G401.6 (cell line): ENCODE measurements around the gene EZR.
"Not testable (repeated sequence)": the region's sequence is repeated elsewhere in the genome, so short reads cannot be mapped to it uniquely, and the experiment has no call there.

Experiments used
- FAIRE-seq: peaks from 2 replicates; lab custom pipeline; 2012; peaks lifted over from hg19 to GRCh38; lab: Jason Lieb, UNC

Gene EZR

GRCh38 chr6:158797331-158798310 lies 21.5 kb downstream of the EZR start:
- no peak for FAIRE-seq

GRCh38 chr6:158796353-158796752 lies 22.8 kb downstream of the EZR start:
- FAIRE-seq = no peak

GRCh38 chr6:158795516-158795915 lies 23.7 kb downstream of the EZR start:
- no peak for FAIRE-seq

GRCh38 chr6:158793432-158793831 lies 25.7 kb downstream of the EZR start:
- no peak for FAIRE-seq

GRCh38 chr6:158792505-158792904 lies 26.7 kb downstream of the EZR start:
- FAIRE-seq = not testable (repeated sequence)

GRCh38 chr6:158791274-158791855 lies 27.8 kb downstream of the EZR start:
- no peak for FAIRE-seq

GRCh38 chr6:158789115-158789917 lies 29.9 kb downstream of the EZR start:
- no peak for FAIRE-seq

- no peak for FAIRE-seq
Measured at GRCh38 chr6:158787395-158787794, 31.8 kb downstream of the EZR start.

GRCh38 chr6:158786645-158787304 lies 32.4 kb downstream of the EZR start:
- FAIRE-seq = no peak

- no peak for FAIRE-seq
Measured at GRCh38 chr6:158785036-158785435, 34.1 kb downstream of the EZR start.

- no peak for FAIRE-seq
Measured at GRCh38 chr6:158784505-158784904, 34.7 kb downstream of the EZR start.

- FAIRE-seq = no peak
Measured at GRCh38 chr6:158783851-158784250, 35.3 kb downstream of the EZR start.

- no peak for FAIRE-seq
Measured at GRCh38 chr6:158783167-158783450, 36.1 kb downstream of the EZR start.

- no peak for FAIRE-seq
Measured at GRCh38 chr6:158782432-158783166, 36.6 kb downstream of the EZR start.

- FAIRE-seq = no peak
Measured at GRCh38 chr6:158781692-158782373, 37.3 kb downstream of the EZR start.

- no peak for FAIRE-seq
Measured at GRCh38 chr6:158780988-158781691, 38.0 kb downstream of the EZR start.

- no peak for FAIRE-seq
Measured at GRCh38 chr6:158780246-158780884, 38.8 kb downstream of the EZR start.

- FAIRE-seq = no peak
Measured at GRCh38 chr6:158778005-158778527, 41.1 kb downstream of the EZR start.

GRCh38 chr6:158777510-158777909 lies 41.7 kb downstream of the EZR start:
- FAIRE-seq = no peak

- no peak for FAIRE-seq
Measured at GRCh38 chr6:158776737-158777136, 42.4 kb downstream of the EZR start.
